H1 (cell line): Measurements from ENCODE around the gene ITGB1BP1. TPM values are rescaled to one million over a fixed set of nuclear protein-coding genes. Genes with fewer than 3 reads are reported as not detected.

Experiments used
- CTCF ChIA-PET: fragments of 300-600 bp; sonication (Branson Sonifier 250); formaldehyde crosslinking; loops from one replicate; lab custom pipeline; 2021; ENCODE audit not compliant: partially characterized antibody; lab: Charles Lee
- POLR2A ChIA-PET: fragments of 300-600 bp; sonication (Branson Sonifier 250); formaldehyde crosslinking; loops from one replicate; lab custom pipeline; 2021; ENCODE audit warnings: inconsistent platforms; ENCODE audit not compliant: partially characterized antibody; lab: Charles Lee
- DNase-seq, 2 experiments: peaks; one replicate each; pipeline versions ENCODE4 v3.0.0 to v3.0.0-alpha.2; 2010 to 2022; ENCODE audit warnings: low spot score in 2 of 2, low read depth in 1 of 2, mixed read lengths in 1 of 2
- FAIRE-seq: peaks from 2 replicates; lab custom pipeline; 2011; peaks lifted over from hg19 to GRCh38; lab: Jason Lieb, UNC
- H2AFZ ChIP-seq: 2 replicates; pipeline ENCODE4 v1.8.1; 2012; ENCODE audit warnings: low read length, inconsistent platforms
- H2AK5ac ChIP-seq: 2 replicates; pipeline ENCODE4 v1.6.1; 2013; ENCODE audit warnings: low read depth, low read length
- H2BK120ac ChIP-seq: replicated peaks from 2 replicates; pipeline ENCODE3; 2013; ENCODE audit warnings: low read depth, low read length, inconsistent platforms
- H2BK12ac ChIP-seq: 2 replicates; pipeline ENCODE4 v1.6.1; 2013; ENCODE audit warnings: low read depth, low read length
- H2BK15ac ChIP-seq: 2 replicates; pipeline ENCODE4 v1.6.1; 2013; ENCODE audit warnings: low read length
- H2BK20ac ChIP-seq: 2 replicates; pipeline ENCODE4 v1.6.1; 2013; ENCODE audit warnings: low read length
- H2BK5ac ChIP-seq: 2 replicates; pipeline ENCODE4 v1.6.1; 2013; ENCODE audit warnings: low read depth, low read length
- H3K14ac ChIP-seq: 2 replicates; pipeline ENCODE4 v1.6.1; 2013; ENCODE audit warnings: inconsistent platforms; ENCODE audit not compliant: insufficient read length
- H3K18ac ChIP-seq: 2 replicates; pipeline ENCODE4 v1.6.1; 2013; ENCODE audit warnings: low read length; ENCODE audit errors: extremely low read depth
- H3K23ac ChIP-seq: 2 replicates; pipeline ENCODE4 v1.6.1; 2013; ENCODE audit warnings: inconsistent platforms; ENCODE audit not compliant: insufficient read length
- H3K23me2 ChIP-seq: 2 replicates; pipeline ENCODE4 v1.6.1; 2013; ENCODE audit warnings: low read depth, low read length
- H3K27ac ChIP-seq: 2 replicates; pipeline ENCODE4 v1.6.1; 2011; ENCODE audit warnings: low read depth, low read length, inconsistent platforms
- H3K27me3 ChIP-seq, 4 experiments: replicated peaks in 1 of 4; 1 replicate in 1 of 4; 2 replicates in 3 of 4; pipeline versions ENCODE4 v1.6.1 to v1.8.1; 2011 to 2013; ENCODE audit warnings: low read length in 3 of 4, mild to moderate bottlenecking in 3 of 4, inconsistent platforms in 2 of 4, mixed read lengths in 2 of 4, moderate library complexity in 1 of 4; ENCODE audit not compliant: control insufficient read depth in 3 of 4, insufficient read depth in 3 of 4; ENCODE audit errors: extremely low read depth in 1 of 4
- H3K36me3 ChIP-seq, 4 experiments: 2 replicates each; pipeline versions ENCODE4 v1.6.1 to v1.8.1; 2011 to 2013; ENCODE audit warnings: mild to moderate bottlenecking in 4 of 4, low read length in 3 of 4, moderate library complexity in 2 of 4, control low read depth in 1 of 4, inconsistent platforms in 1 of 4; ENCODE audit not compliant: insufficient read depth in 4 of 4, control insufficient read depth in 2 of 4
- H3K4ac ChIP-seq: replicated peaks from 2 replicates; pipeline ENCODE3; 2013; ENCODE audit warnings: low read length, low read depth, mixed read lengths, inconsistent platforms; ENCODE audit not compliant: insufficient read length
- H3K4me1 ChIP-seq, 4 experiments: replicated peaks in 1 of 4; 1 replicate in 1 of 4; 2 replicates in 3 of 4; pipeline versions ENCODE4 v1.6.1 to v1.8.1; 2011 to 2013; ENCODE audit warnings: low read length in 3 of 4, inconsistent platforms in 2 of 4, mixed read lengths in 1 of 4; ENCODE audit not compliant: insufficient read depth in 4 of 4, control insufficient read depth in 3 of 4
- H3K4me2 ChIP-seq, 2 experiments: 2 replicates each; pipeline versions ENCODE4 v1.6.1 to v1.8.1; 2011 to 2013; ENCODE audit warnings: low read depth in 2 of 2, low read length in 2 of 2, control low read depth in 1 of 2, inconsistent platforms in 1 of 2, mild to moderate bottlenecking in 1 of 2; ENCODE audit not compliant: insufficient read depth in 1 of 2
- H3K4me3 ChIP-seq, 4 experiments: fragments of 200-600, 300-600 bp in 1 of 4; sonication (generic), shearing (Covaris generic), sonication (Bioruptor Twin) in 1 of 4; 2 replicates each; pipeline versions ENCODE4 v1.5.1 to v1.8.1; 2011 to 2016; ENCODE audit warnings: low read length in 4 of 4, low read depth in 3 of 4, control low read depth in 2 of 4, inconsistent platforms in 2 of 4, mild to moderate bottlenecking in 2 of 4, mixed read lengths in 1 of 4, moderate library complexity in 1 of 4; ENCODE audit not compliant: insufficient read depth in 2 of 4; ENCODE audit errors: extremely low read depth in 1 of 4
- H3K56ac ChIP-seq: replicated peaks from 2 replicates; pipeline ENCODE3; 2013; ENCODE audit warnings: low read depth, mild to moderate bottlenecking, mixed read lengths, low read length, inconsistent platforms; ENCODE audit not compliant: insufficient read length
- H3K79me1 ChIP-seq: 2 replicates; pipeline ENCODE4 v1.6.1; 2013; ENCODE audit warnings: low read depth, low read length, control low read depth
- H3K79me2 ChIP-seq, 2 experiments: 2 replicates each; pipeline versions ENCODE4 v1.6.1 to v1.8.1; 2012 to 2013; ENCODE audit warnings: low read length in 2 of 2, mild to moderate bottlenecking in 2 of 2, inconsistent platforms in 1 of 2; ENCODE audit not compliant: insufficient read depth in 2 of 2, control insufficient read depth in 1 of 2
- H3K9ac ChIP-seq, 4 experiments: replicated peaks in 1 of 4; 1 replicate in 1 of 4; 2 replicates in 3 of 4; pipeline versions ENCODE4 v1.6.1 to v1.8.1; 2011 to 2013; ENCODE audit warnings: low read depth in 3 of 4, low read length in 3 of 4, control low read depth in 2 of 4, mild to moderate bottlenecking in 2 of 4, moderate library complexity in 2 of 4, inconsistent platforms in 1 of 4; ENCODE audit errors: extremely low read depth in 1 of 4
- H3K9me3 ChIP-seq, 2 experiments: 2 replicates each; pipeline versions ENCODE4 v1.6.1 to v1.8.1; 2012 to 2013; ENCODE audit warnings: mild to moderate bottlenecking in 2 of 2, moderate library complexity in 2 of 2, control low read depth in 1 of 2, inconsistent platforms in 1 of 2, low read depth in 1 of 2, low read length in 1 of 2, mixed read lengths in 1 of 2; ENCODE audit not compliant: insufficient read depth in 2 of 2
- H4K20me1 ChIP-seq, 2 experiments: replicated peaks in 1 of 2; 2 replicates each; pipeline versions ENCODE3 to v1.8.1; 2011 to 2013; ENCODE audit warnings: inconsistent platforms in 2 of 2, low read length in 2 of 2, mild to moderate bottlenecking in 1 of 2; ENCODE audit not compliant: insufficient read depth in 2 of 2, control insufficient read depth in 1 of 2
- H4K5ac ChIP-seq: 2 replicates; pipeline ENCODE4 v1.6.1; 2013; ENCODE audit warnings: low read length, low read depth, mixed read lengths, inconsistent platforms; ENCODE audit not compliant: insufficient read length
- H4K8ac ChIP-seq: 2 replicates; pipeline ENCODE4 v1.8.0; 2013; ENCODE audit warnings: mild to moderate bottlenecking, moderate library complexity, low read length, inconsistent platforms; ENCODE audit not compliant: insufficient read depth; ENCODE audit errors: extremely low read depth
- H4K91ac ChIP-seq: replicated peaks from 2 replicates; pipeline ENCODE3; 2013; ENCODE audit warnings: low read length, mixed read lengths, inconsistent platforms; ENCODE audit not compliant: insufficient read length
- ATF3 ChIP-seq: IDR thresholded peaks from 2 replicates; pipeline ENCODE4 v1.6.1; 2011; ENCODE audit warnings: low read depth, mild to moderate bottlenecking, low read length; ENCODE audit not compliant: insufficient read depth
- BCL11A ChIP-seq, 2 experiments: IDR thresholded peaks; one replicate each; pipeline ENCODE4 v1.6.1; 2011; ENCODE audit warnings: low read depth in 2 of 2, low read length in 2 of 2, mild to moderate bottlenecking in 2 of 2
- CBX5 ChIP-seq: fragments of 300-800, 300-1000 bp; sonication (generic); IDR thresholded peaks from 2 replicates; pipeline ENCODE4 v1.7.1; 2016; ENCODE audit warnings: antibody characterized with exemption, low read length, low read depth
- CEBPB ChIP-seq: IDR thresholded peaks from 2 replicates; pipeline ENCODE4 v1.6.1; 2012; ENCODE audit warnings: low read depth, low read length
- GTF2F1 ChIP-seq: IDR thresholded peaks from 2 replicates; pipeline ENCODE4 v1.6.1; 2012; ENCODE audit warnings: low read depth, low read length, improper control_type of control experiment, borderline replicate concordance
- HDAC2 ChIP-seq, 2 experiments: fragments of 300-600 bp in 1 of 2; sonication (generic) in 1 of 2; IDR thresholded peaks; 2 replicates each; pipeline ENCODE4 v1.6.1; 2011 to 2012; ENCODE audit warnings: low read depth in 2 of 2, low read length in 2 of 2, mild to moderate bottlenecking in 2 of 2, moderate library complexity in 2 of 2, borderline replicate concordance in 1 of 2, inconsistent platforms in 1 of 2
- JUN ChIP-seq: IDR thresholded peaks from 2 replicates; pipeline ENCODE4 v1.6.1; 2011; ENCODE audit warnings: low read depth, mild to moderate bottlenecking, improper control_type of control experiment, low read length
- NANOG ChIP-seq: IDR thresholded peaks from 2 replicates; pipeline ENCODE4 v1.6.1; 2011; ENCODE audit warnings: low read length, low read depth, mild to moderate bottlenecking, inconsistent platforms; ENCODE audit not compliant: insufficient read depth, poor library complexity, severe bottlenecking
- NRF1 ChIP-seq: IDR thresholded peaks from 2 replicates; pipeline ENCODE4 v1.6.1; 2011; ENCODE audit warnings: mild to moderate bottlenecking, low read depth, low read length, improper control_type of control experiment
- RBBP5 ChIP-seq: IDR thresholded peaks from 2 replicates; pipeline ENCODE4 v1.7.1; 2012; ENCODE audit warnings: low read depth, mild to moderate bottlenecking, inconsistent platforms, low read length, moderate library complexity, borderline replicate concordance
- RFX5 ChIP-seq: IDR thresholded peaks from 2 replicates; pipeline ENCODE4 v1.6.1; 2011; ENCODE audit warnings: low read depth, low read length, improper control_type of control experiment, borderline replicate concordance
- SP2 ChIP-seq: IDR thresholded peaks from 2 replicates; pipeline ENCODE4 v1.6.1; 2012; ENCODE audit warnings: mild to moderate bottlenecking, low read length, inconsistent platforms
- SP4 ChIP-seq: IDR thresholded peaks from 2 replicates; pipeline ENCODE4 v1.6.1; 2012; ENCODE audit warnings: low read length, inconsistent platforms
- TEAD4 ChIP-seq: IDR thresholded peaks from 2 replicates; pipeline ENCODE4 v1.6.1; 2012; ENCODE audit warnings: low read depth, low read length, inconsistent platforms, mixed read lengths
- WGBS, 2 experiments: shearing (Covaris generic) in 1 of 2; methylation state at CpG; one replicate each; pipeline versions ENCODE4 v1.1.6 to v1.1.7; 2013 to 2015; ENCODE audit warnings: low lambda C conversion rate in 2 of 2, mixed read lengths in 2 of 2, inconsistent platforms in 1 of 2, low coverage in 1 of 2, missing lambda C conversion rate in 1 of 2; ENCODE audit not compliant: insufficient replicate concordance in 2 of 2, insufficient coverage in 1 of 2, insufficient read length in 1 of 2; ENCODE audit errors: extremely low coverage in 1 of 2, missing lambda C conversion rate in 1 of 2; 5-methylcytosine and 5-hydroxymethylcytosine counted together
- polyA plus RNA-seq, 7 experiments: library from polyadenylated mRNA; depleted of rRNA in 3 of 7; stranded (reverse) in 5 of 7; unstranded in 2 of 7; fragments of >200 nt in 5 of 7; fragments of 200-250 nt in 2 of 7; gene quantifications; 1 replicate in 5 of 7; 2 replicates in 1 of 7; 4 replicates in 1 of 7; pipeline versions ENCODE4 v1.2.1 to v1.2.3, GENCODE V29; 2011 to 2013; ENCODE audit warnings: missing spikeins in 2 of 7, mixed read lengths in 2 of 7
- total RNA-seq: library from RNA; stranded (reverse); fragmentation: NEBNext Ultra II Directional; extraction: Animal tissue kit (Norgen Biotek cat#: 25700); gene quantifications from 2 replicates; pipeline ENCODE4 v1.2.1, GENCODE V29; 2021

ITGB1BP1 gene
- total and polyA plus RNA-seq, 2 of the 8 experiments (the other 6 are each of a cell fraction or from before 2014, with no cell fraction given), result 16.1 to 45.4 TPM

- H3K36me3 ChIP-seq, result peaks cover 8 to 77% (median 52%) of the 10 kb centered on the region in 4 experiments
- TF ChIP-seq GTF2F1, result no peak
- no peak for TF ChIP-seq TEAD4
- TF ChIP-seq JUN, result no peak
- no peak for TF ChIP-seq RFX5
- no peak for TF ChIP-seq BCL11A (IDR thresholded peaks at IDR 0.05; ENCODE audit: low read depth in 2 of 2, low read length in 2 of 2)
- TF ChIP-seq HDAC2 (IDR thresholded peaks at IDR 0.05; ENCODE audit: borderline replicate concordance in 1 of 2, low read depth in 2 of 2, low read length in 2 of 2), result no peak
- no peak for TF ChIP-seq RBBP5
- TF ChIP-seq CBX5, result no peak
- TF ChIP-seq NRF1, result no peak
- no peak for TF ChIP-seq ATF3
- no peak for TF ChIP-seq NANOG
- TF ChIP-seq CEBPB, result no peak
- no peak for TF ChIP-seq SP2
- no peak for TF ChIP-seq SP4
Measured at GRCh38 chr2:9441556-9441955, 18.2 kb upstream of the ITGB1BP1 start.

More at GRCh38 chr2:9441556-9441955, 18.2 kb upstream of the ITGB1BP1 start:
- H3K4me2 ChIP-seq, result no peak overlapping the region
- no peaks in the 10 kb centered on the region for H3K79me2 ChIP-seq
- DNase-seq (no peak), FAIRE-seq (no peak)
- H2AFZ ChIP-seq, result no peak overlapping the region
- no peak overlapping the region for H3K9ac ChIP-seq
- no peak overlapping the region for H3K18ac ChIP-seq
- H3K27me3 ChIP-seq, result no peaks in the 10 kb centered on the region; a peak in 1 of 7 replicates
- CTCF ChIA-PET, result no interaction called here
- H3K79me1 ChIP-seq, result no peaks in the 10 kb centered on the region; the same call in 1 of the 2 replicates
- no peak overlapping the region for H2AK5ac ChIP-seq
- no peak overlapping the region for H2BK5ac ChIP-seq
- no peak overlapping the region for H3K4ac ChIP-seq
- H3K56ac ChIP-seq, result no peak overlapping the region
- H3K23ac ChIP-seq, result no peak overlapping the region
- no peak overlapping the region for H4K8ac ChIP-seq
- no peak overlapping the region for H3K4me3 ChIP-seq
- 78% methylated on average over 3 of the region's 3 CpGs; no CpG with 5 or more reads in 1 of the 2 experiments for WGBS, 2 experiments
- H2BK12ac ChIP-seq, result no peak overlapping the region
- no peak overlapping the region for H3K14ac ChIP-seq
- POLR2A ChIA-PET, result interaction anchor here (1.0 to 1.1 kb wide), 2 partner anchors 10 to 31 kb away, joined by 3 read pairs; no protein-coding TSS in a partner anchor
- no peak overlapping the region for H2BK120ac ChIP-seq
- H2BK20ac ChIP-seq, result no peak overlapping the region
- no peak overlapping the region for H4K5ac ChIP-seq
- no peak overlapping the region for H4K91ac ChIP-seq
- H3K27ac ChIP-seq, result no peak overlapping the region
- no peaks in the 10 kb centered on the region for H3K9me3 ChIP-seq
- H4K20me1 ChIP-seq, result peaks cover 0 to 3% of the 10 kb centered on the region in 2 experiments
- H3K23me2 ChIP-seq, result no peaks in the 10 kb centered on the region
- H3K4me1 ChIP-seq, result no peaks in the 10 kb centered on the region
- H2BK15ac ChIP-seq, result no peak overlapping the region
